Hepatocyte (in vitro differentiated cells): ENCODE results near the gene XPR1.

ENCODE experiments used
- CTCF ChIP-seq: fragments of 200-600 bp; sonication (generic); IDR thresholded peaks from 2 replicates; pipeline ENCODE4 v1.5.1; 2016; ENCODE audit warnings: antibody characterized with exemption, mild to moderate bottlenecking; ENCODE audit not compliant: poor library complexity
- EZH2 ChIP-seq: fragments of 200-600 bp; sonication (generic); IDR thresholded peaks from 2 replicates; pipeline ENCODE4 v1.6.1; 2016; ENCODE audit warnings: antibody characterized with exemption, mild to moderate bottlenecking, borderline replicate concordance
- EZH2phosphoT487 ChIP-seq: fragments of 200-600 bp; sonication (generic); IDR thresholded peaks from one replicate; pipeline ENCODE4 v1.6.1; 2018; ENCODE audit warnings: antibody characterized with exemption, mild to moderate bottlenecking, low read depth, moderate library complexity; ENCODE audit not compliant: unreplicated experiment, severe bottlenecking

- no peak for TF ChIP-seq CTCF
- TF ChIP-seq EZH2phosphoT487: no peak
- no peak for TF ChIP-seq EZH2
Measured at GRCh38 chr1:180933141-180933540, 301.3 kb downstream of the XPR1 start.
